22Rv1 (cell line): ENCODE results near the gene NT5C.
"Not testable (repeated sequence)": the region's sequence is repeated elsewhere in the genome, so short reads cannot be mapped to it uniquely, and the experiment has no call there.

Experiments
- H3K27ac ChIP-seq: fragments of 450-650 bp; 2 replicates; pipeline ENCODE4 v1.5.1; 2017
- ZFX ChIP-seq: fragments of 450-650 bp; IDR thresholded peaks from 2 replicates; pipeline ENCODE4 v1.6.1; 2017; ENCODE audit warnings: antibody characterized with exemption, borderline replicate concordance
- TF ChIP-seq, protein P1 (sequence below): fragments of 450-650 bp; IDR thresholded peaks from 2 replicates; pipeline ENCODE4 v1.5.1; 2017; ENCODE audit warnings: mild to moderate bottlenecking

NT5C gene

DNA sequence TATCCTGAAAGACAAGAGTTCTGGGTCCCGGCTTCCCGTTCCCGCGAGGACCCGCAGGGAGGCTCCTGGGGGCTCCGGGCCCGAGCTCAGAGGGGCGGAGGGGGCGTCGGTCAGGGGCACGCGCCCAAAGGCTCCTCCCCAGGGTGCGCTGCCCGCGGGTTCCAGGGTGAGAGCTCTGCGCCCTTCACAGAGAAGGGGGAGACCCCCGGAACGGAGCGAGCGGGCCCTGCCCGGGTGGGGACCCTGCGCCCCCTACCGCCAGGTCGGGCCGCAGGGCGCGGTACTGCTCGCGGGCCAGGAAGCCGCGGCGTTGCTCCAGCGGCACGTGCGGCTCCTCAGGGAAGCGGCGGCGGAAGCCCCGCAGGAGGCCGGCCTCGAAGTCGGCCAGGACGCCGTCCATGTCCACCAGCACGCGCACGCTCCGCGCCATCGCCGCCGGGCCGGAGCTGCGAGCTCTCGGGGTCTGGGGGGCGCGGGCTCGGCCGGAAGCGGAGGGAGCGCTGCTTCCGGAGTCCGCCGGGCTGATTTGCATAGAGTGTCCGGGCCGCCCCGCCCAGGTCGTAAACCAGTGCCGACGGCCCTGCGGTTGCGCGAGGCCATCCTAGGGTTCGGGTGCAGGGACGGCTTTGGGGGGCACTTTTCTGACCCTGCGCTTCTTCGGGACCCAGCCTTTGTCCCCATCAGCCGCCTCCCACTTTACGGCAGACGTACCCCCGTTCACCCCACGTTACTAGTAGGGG lies at the start of gene NT5C:
NT5C (minus strand) TSS at position 465 of the 740 bp plus-strand sequence; CDS start at position 430, 35 bp downstream.
- TF ChIP-seq ZFX, result no peak
- TF ChIP-seq, protein P1, sequence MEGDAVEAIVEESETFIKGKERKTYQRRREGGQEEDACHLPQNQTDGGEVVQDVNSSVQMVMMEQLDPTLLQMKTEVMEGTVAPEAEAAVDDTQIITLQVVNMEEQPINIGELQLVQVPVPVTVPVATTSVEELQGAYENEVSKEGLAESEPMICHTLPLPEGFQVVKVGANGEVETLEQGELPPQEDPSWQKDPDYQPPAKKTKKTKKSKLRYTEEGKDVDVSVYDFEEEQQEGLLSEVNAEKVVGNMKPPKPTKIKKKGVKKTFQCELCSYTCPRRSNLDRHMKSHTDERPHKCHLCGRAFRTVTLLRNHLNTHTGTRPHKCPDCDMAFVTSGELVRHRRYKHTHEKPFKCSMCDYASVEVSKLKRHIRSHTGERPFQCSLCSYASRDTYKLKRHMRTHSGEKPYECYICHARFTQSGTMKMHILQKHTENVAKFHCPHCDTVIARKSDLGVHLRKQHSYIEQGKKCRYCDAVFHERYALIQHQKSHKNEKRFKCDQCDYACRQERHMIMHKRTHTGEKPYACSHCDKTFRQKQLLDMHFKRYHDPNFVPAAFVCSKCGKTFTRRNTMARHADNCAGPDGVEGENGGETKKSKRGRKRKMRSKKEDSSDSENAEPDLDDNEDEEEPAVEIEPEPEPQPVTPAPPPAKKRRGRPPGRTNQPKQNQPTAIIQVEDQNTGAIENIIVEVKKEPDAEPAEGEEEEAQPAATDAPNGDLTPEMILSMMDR, result peak; percentile 84
- peak within 1 kb of the TSS; percentile 90 for H3K27ac ChIP-seq

DNA sequence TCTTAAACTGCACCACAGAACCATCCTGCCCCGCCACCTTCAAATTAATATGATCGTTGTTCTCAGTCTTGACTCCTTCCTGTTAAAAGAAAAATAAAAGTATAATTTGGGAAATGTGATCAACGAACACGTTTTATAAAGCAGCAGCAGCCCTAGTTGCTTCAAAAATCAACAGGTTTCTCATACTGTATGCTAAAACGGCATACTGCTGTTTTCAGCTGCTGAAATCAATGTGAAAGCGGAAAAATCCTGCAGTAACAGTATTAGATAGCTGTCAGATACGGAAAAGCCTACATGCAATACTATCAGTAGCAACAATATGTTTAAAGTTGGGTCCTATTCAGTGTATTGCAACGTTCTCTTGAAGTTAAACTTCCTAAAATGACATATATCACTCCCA lies 49.6 kb upstream of the NT5C start:
- TF ChIP-seq, protein P1, result no peak
- no peak for TF ChIP-seq ZFX
- H3K27ac ChIP-seq, result peak overlapping the region; percentile 99

DNA sequence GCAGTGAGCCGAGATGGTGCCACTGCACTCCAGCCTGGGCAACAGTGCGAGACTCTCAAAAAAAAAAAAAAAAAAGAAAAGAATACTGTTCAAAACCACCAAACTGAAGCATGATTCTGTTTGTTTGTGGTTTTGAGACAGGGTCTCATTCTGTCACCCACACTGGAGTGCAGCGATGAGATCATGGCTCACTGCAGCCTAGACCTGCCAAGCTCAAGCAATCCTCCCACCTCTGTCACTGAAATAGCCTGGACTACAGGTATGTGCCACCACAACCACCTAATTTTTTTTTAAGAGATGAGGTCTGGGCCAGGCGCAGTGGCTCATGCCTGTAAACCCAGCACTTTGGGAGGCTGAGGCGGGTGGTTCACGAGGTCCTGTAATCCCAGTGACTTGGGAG lies 46.9 kb upstream of the NT5C start:
- TF ChIP-seq, protein P1, result no peak
- no peak for TF ChIP-seq ZFX

DNA sequence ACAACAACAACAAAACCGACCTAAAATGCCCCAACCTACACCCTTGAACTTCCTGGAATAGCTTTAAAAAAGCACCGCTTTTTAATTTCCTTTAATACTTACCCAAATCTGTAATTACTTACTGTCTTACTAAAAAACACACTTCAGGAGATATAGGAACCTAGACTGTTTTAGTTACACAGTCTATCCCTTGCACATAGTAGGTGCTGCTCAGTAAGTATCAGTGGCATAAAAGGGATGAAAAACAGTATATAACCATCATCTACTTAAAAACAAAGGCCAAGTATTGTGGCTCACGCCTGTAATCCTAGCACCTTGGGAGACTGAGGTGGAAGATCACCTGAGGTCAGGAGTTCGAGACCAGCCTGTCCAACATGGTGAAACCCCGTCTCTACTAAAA lies 45.1 kb upstream of the NT5C start:
- H3K27ac ChIP-seq, result no peak overlapping the region
- TF ChIP-seq, protein P1, result no peak
- TF ChIP-seq ZFX, result no peak

More for the DNA sequence above, 46.9 kb upstream of the NT5C start:
- H3K27ac ChIP-seq, result no peak overlapping the region

DNA sequence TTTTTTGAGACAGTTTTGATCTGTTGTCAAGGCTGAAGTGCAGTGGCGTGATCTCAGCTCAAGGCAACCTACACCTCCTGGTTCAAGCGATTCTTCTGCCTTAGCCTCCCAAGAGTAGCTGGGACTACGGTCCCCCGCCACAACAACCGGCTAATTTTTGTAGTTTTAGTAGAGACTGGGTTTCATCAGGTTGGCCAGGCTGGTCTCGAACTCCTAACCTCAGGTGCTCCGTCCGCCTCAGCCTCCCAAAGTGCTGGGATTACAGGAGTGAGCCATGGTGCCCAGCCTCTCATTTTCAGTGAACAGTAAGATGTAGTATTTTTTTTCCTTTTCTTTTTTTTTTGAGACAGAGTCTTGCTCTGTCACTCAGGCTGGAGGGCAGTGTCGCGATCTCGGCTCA lies 43.5 kb upstream of the NT5C start:
- no peak for TF ChIP-seq ZFX
- TF ChIP-seq, protein P1, result no peak
- no peak overlapping the region for H3K27ac ChIP-seq

DNA sequence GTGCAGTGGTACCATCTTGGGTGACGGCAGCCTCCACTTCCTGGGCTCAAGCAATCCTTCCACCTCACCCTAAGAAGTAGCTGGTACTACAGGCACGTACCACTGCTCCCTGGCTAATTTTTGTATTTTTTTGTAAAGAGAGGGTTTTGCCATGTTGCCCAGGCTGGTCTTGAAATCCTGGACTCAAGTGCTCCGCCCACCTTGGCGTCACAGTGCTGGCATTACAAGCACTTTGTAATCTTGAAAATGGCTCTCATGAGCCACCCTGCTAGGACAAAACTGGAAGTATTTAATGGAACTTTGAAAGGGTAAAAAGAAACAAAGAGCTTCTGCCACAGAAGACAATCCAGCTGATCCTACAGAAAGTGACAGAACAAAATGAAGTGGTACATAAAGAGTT lies 42.0 kb upstream of the NT5C start:
- no peak overlapping the region for H3K27ac ChIP-seq
- TF ChIP-seq, protein P1, result no peak
- no peak for TF ChIP-seq ZFX

DNA sequence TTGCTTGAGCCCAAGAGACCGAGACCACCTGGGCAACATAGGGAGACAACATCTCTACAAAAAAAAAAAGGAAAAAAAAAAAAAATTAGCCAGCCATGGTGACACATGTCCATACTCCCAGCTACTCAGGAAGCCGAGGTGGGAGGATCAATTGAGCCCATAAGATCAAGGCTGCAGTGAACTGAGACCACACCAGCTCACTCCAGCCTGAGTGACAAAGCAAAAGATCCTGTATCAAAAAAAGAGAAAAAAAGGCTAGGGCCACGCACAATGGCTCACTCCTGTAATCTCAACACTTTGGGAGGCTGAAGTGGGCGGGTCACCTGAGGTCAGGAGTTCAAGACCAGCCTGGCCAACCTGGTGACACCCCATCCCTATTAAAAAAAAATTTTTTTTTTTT lies 37.5 kb upstream of the NT5C start:
- no peak overlapping the region for H3K27ac ChIP-seq
- TF ChIP-seq, protein P1, result no peak
- no peak for TF ChIP-seq ZFX

DNA sequence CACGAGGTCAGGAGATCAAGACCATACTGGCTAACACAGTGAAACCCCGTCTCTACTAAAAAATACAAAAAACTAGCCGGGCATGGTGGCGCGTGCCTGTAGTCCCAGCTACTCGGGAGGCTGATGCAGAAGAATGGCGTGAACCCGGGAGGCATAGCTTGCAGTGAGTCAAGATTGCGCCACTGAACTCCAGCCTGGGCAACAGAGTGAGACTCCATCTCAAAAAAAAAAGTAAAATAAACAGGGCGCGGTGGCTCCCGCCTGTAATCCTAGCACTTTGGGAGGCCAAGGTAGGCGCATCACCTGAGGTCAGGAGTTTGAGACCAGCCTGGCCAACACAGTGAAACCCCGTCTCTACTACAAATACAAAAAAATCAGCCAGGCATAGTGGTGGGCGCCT lies 33.1 kb upstream of the NT5C start:
- H3K27ac ChIP-seq, result not testable (repeated sequence)
